HG03460 (cell line): ENCODE data around the gene RFESD.
"Not testable (repeated sequence)": the region's sequence is repeated elsewhere in the genome, so short reads cannot be mapped to it uniquely, and the experiment has no call there.

Source experiments
- ATAC-seq: cut with Tn5 transposase; IDR thresholded peaks from one replicate; pipeline ENCODE4 v1.9.1; 2021; ENCODE audit not compliant: unreplicated experiment

Gene RFESD

DNA sequence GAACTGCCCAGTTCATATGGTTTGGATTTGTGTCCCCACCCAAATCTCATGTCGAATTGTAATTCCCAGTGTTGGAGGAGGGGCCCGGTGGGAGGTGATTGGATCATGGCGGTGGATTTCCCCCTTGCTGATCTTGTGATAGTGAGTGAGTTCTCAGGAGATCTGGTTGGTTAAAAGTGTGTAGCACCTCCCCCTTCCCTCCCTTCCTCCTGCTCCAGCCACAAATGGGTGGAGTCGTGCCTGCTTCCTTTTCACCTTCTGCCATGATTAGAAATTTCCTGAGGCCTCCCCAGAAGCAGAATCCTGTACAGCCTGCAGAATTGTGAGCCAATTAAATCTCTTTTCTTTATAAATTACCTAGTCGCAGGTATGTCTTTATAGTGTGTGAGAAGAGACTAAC is 59.6 kb downstream of the RFESD start:
- ATAC-seq: not testable (repeated sequence)

DNA sequence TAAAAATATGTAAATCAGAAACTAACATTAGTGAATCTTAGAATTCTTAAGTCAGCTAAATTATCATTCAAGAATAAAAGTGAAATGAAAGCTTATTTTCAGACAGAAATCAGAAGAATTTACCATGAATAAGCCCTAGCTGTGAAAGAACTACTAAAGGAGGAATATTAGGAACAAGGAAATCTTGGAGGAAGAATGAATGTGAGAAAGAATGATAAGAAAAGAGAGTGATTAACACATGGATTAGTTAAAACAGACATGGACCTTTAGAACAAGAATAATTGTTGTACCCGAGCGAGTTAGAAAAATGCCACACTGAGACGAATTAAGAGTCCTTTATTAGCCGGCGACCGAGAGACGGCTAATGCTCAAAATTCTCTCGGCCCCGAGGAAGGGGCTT is 60.5 kb downstream of the RFESD start:
- ATAC-seq: no peak
